Epithelial cell of proximal tubule (primary cell): ENCODE data around the gene WDR3. TPM values are rescaled to one million over a fixed set of nuclear protein-coding genes. Genes with fewer than 3 reads are reported as not detected.
"Not testable (repeated sequence)": the region's sequence is repeated elsewhere in the genome, so short reads cannot be mapped to it uniquely, and the experiment has no call there.

ENCODE experiments used
- DNase-seq: peaks from one replicate; pipeline ENCODE4 v3.0.0-alpha.2; 2011; ENCODE audit warnings: low read depth
- H3K4me3 ChIP-seq: 2 replicates; pipeline ENCODE4 v1.5.1; 2011; ENCODE audit warnings: low read depth, mild to moderate bottlenecking, low read length
- total RNA-seq: library from RNA; depleted of rRNA; stranded (reverse); fragments of >200 nt; gene quantifications from 2 replicates; pipeline ENCODE4 v1.2.3, GENCODE V29; 2015
- TF ChIP-seq, protein P1 (sequence below): conservative IDR thresholded peaks from 2 replicates; pipeline ENCODE4 v1.5.1; 2012; ENCODE audit warnings: low read depth, mild to moderate bottlenecking, low read length

Gene WDR3
- total RNA-seq, 1 donor from 2014 or later, result 16.9 TPM

DNA sequence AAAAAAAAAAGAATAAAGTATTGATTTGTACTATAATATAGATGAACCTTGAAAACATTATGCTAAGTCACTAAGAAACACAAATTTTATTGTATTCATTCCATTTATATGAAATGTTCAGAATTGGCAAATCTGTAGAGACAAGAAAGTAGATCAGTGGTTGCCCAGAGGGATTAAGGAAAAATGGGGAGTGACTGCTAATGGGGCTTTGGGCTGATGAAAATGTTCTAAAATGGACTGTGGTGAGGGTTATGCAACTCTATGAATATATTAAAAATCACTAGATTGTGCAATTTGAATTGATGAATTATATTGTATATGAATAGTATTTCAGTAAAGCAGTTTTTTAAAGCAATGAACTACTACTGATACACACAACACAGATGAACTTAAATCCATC, 10.2 kb upstream of the WDR3 start:
- no peak overlapping the region for H3K4me3 ChIP-seq
- DNase-seq, result no peak

DNA sequence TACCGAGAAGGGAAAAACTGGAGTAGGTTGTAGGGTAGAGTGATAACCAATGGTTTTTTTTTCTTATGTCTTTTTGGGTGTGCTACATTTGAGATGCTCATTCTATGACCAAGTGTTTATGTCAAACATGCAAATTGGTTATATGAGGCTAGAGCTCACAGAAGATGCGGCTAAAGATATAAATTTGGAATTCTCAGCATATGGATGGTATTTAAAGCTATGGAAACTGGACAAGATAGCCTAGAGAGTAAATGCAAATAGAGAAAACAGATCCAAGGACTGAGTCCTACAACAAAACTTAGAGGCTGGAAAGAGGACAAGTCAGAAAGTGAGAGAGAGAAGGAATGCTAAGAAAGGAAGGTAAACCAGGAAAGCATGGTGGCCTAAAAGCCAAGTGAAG, 7.5 kb upstream of the WDR3 start:
- DNase-seq, result no peak
- H3K4me3 ChIP-seq, result no peak overlapping the region
- TF ChIP-seq, protein P1, sequence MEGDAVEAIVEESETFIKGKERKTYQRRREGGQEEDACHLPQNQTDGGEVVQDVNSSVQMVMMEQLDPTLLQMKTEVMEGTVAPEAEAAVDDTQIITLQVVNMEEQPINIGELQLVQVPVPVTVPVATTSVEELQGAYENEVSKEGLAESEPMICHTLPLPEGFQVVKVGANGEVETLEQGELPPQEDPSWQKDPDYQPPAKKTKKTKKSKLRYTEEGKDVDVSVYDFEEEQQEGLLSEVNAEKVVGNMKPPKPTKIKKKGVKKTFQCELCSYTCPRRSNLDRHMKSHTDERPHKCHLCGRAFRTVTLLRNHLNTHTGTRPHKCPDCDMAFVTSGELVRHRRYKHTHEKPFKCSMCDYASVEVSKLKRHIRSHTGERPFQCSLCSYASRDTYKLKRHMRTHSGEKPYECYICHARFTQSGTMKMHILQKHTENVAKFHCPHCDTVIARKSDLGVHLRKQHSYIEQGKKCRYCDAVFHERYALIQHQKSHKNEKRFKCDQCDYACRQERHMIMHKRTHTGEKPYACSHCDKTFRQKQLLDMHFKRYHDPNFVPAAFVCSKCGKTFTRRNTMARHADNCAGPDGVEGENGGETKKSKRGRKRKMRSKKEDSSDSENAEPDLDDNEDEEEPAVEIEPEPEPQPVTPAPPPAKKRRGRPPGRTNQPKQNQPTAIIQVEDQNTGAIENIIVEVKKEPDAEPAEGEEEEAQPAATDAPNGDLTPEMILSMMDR, result no peak

More for the DNA sequence above, 10.2 kb upstream of the WDR3 start:
- TF ChIP-seq, protein P1, result no peak

DNA sequence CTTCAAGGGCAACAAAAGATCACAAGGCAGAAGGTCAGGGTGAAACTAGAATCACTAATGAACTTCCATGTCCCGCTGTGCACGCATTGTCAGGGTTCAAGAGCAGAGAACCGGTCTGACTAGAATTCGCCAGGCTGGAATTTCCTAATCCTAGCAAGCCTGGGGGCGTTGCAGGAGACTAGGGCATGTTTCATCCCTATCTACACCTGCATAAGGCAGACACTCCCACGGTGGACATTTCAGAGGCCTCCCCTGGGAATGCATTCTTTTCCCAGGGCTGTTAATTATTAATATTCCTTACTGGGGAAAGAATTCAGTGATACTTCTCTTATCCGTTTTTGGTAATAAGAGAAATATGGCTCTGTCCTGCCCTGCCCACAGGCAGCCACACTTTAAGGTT, 6.8 kb upstream of the WDR3 start:
- not testable (repeated sequence) for DNase-seq, H3K4me3 ChIP-seq

DNA sequence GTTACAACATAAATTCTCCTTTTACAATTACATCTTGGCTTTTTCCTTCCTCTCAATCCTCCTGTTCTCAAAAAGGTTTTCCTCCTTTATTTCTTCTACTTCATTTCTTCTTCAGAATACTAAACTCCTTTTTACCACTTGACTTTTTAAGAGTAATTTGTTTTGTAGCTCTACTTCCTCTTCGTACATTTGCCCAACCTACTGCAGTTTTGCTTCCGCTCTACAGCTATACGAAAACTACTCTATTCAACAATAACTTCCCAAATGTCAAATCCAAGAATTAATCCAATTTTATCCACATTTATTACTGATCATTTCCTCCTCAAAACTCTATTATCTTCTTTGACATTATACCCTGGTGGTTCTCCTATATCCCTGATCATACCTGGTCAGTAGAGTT, 3.6 kb upstream of the WDR3 start:
- no peak overlapping the region for H3K4me3 ChIP-seq
- TF ChIP-seq, protein P1, result no peak
- DNase-seq, result no peak

DNA sequence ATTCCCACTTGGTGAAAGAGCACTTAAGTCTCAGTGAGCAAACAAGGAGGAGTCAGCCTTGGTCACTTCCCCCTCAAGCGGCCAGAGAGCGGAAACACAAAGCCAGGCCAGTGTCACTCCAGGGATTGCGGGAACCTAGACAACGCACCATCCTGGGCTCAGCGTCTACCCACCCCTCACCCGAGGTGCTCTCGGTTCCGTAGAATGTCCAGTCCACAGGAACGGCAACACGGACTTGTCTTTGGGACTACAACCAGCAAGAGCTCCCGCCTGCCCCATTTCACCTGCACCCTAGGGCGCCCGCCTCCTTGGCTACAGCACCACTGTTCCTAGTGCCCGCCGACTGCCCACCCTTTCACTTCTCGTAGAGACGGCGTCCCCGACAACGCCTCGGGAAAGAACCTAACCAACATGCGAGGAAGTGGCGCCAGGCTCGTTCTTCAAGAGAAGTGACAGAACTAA, 627 bp upstream of the WDR3 start:
- TF ChIP-seq, protein P1, result peak; percentile 22
- DNase-seq, result peak; percentile 16

DNA sequence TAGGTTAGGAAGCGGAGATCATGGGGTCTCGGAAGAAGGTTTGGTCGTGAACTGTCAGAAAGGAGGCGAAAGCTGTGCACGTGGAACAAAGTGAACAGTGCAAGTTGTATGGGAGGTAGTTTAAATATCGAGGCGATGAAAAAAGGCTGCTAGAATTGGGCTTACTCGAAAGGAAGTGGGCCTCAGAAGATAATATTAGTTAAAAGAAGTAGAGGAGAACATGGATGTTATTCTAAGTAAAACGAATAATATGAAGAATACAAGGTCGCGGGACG, 571 bp downstream of the WDR3 start:
- peak overlapping the region; percentile 97 for H3K4me3 ChIP-seq
- peak; percentile 2 for DNase-seq
- TF ChIP-seq, protein P1, result no peak

More for the DNA sequence above, 627 bp upstream of the WDR3 start:
- H3K4me3 ChIP-seq, result peak overlapping the region; percentile 97

DNA sequence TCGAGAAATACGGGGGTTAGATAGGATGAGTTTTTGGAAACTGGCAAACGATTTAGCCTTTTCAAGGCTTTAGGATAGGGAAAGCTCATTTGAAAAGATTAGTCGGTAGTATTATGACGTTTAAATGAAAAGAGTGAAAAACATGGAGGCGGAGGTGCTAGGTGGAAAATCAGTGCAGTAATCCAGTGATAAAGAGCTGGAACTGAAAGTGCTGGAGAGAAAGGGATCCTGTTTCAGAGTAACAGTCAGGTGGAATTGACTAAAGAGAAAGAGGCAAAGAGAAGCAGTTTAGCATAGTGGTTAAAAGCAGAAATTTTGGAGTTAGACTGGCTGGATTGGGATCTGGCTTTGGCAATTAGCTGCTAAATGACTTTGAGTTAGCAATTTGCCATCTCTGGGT, 945 bp downstream of the WDR3 start:
- H3K4me3 ChIP-seq, result peak overlapping the region; percentile 97
- peak; percentile 2 for DNase-seq
- TF ChIP-seq, protein P1, result no peak

DNA sequence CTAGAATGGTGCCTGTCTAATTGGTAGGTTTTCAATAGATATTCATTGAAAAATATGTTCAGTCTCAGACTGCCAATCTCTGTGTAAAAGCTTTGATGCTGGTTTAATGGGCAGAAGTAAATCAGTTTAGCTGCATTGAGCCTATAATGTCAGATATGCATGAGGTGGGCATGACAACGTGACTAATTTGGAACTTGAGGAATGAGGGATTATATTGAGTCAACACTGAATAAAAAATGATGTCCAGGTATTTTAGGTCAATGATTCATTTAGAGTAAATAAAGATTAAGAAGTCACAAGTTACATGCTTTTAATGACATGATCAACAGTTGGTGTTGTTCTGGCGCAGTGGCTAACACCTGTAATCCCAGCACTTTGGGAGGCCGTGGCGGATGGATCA, 3.0 kb downstream of the WDR3 start:
- TF ChIP-seq, protein P1, result no peak
- no peak for DNase-seq
- H3K4me3 ChIP-seq, result no peak overlapping the region
